Endothelial cell of umbilical vein (primary cell): ENCODE measurements around the gene RGS19. TPM values are rescaled to one million over a fixed set of nuclear protein-coding genes. Genes with fewer than 3 reads are reported as not detected.

ENCODE experiments used
- BruUV-seq: library from RNA; stranded (reverse); fragments of 400-500 nt; replicated peaks from 2 replicates; lab custom pipeline; 2021; lab: Mats Ljungman, UMichigan
- CTCF ChIA-PET: fragments of 300-600, 350-600 bp; sonication (Branson Sonifier 250); formaldehyde crosslinking; loops from one replicate; lab custom pipeline; 2021; ENCODE audit warnings: antibody characterized with exemption, inconsistent platforms; lab: Charles Lee
- POLR2A ChIA-PET: fragments of 300-600, 350-600 bp; sonication (Branson Sonifier 250); formaldehyde crosslinking; loops from one replicate; lab custom pipeline; 2021; ENCODE audit warnings: antibody characterized with exemption, inconsistent platforms; lab: Charles Lee
- DNase-seq: peaks from one replicate; pipeline ENCODE4 v3.0.0-alpha.2; 2011; ENCODE audit warnings: low read depth, low spot score
- FAIRE-seq: peaks from 2 replicates; lab custom pipeline; 2011; peaks lifted over from hg19 to GRCh38; lab: Jason Lieb, UNC
- H2AFZ ChIP-seq: 2 replicates; pipeline ENCODE4 v1.6.0; 2012; ENCODE audit warnings: low read depth, low read length, control low read depth, inconsistent platforms
- H3K27ac ChIP-seq: 2 replicates; pipeline ENCODE4 v1.5.1; 2011; ENCODE audit warnings: low read depth, mild to moderate bottlenecking, control low read depth, low read length, moderate library complexity; ENCODE audit not compliant: insufficient read depth
- H3K27me3 ChIP-seq, 2 experiments: 2 replicates each; pipeline versions ENCODE4 v1.6.0 to v1.6.1; 2011; ENCODE audit warnings: low read length in 2 of 2, mixed read lengths in 1 of 2; ENCODE audit not compliant: control insufficient read depth in 2 of 2, insufficient read depth in 2 of 2
- H3K36me3 ChIP-seq, 2 experiments: 2 replicates in 1 of 2; 3 replicates in 1 of 2; pipeline ENCODE4 v1.5.1; 2011; ENCODE audit warnings: low read length in 2 of 2, mild to moderate bottlenecking in 1 of 2, moderate library complexity in 1 of 2; ENCODE audit not compliant: control insufficient read depth in 2 of 2, insufficient read depth in 2 of 2; ENCODE audit errors: extremely low read depth in 1 of 2
- H3K4me1 ChIP-seq: 3 replicates; pipeline ENCODE4 v1.5.1; 2011; ENCODE audit warnings: mild to moderate bottlenecking, low read length; ENCODE audit not compliant: control insufficient read depth, insufficient read depth; ENCODE audit errors: extremely low read depth
- H3K4me2 ChIP-seq: 2 replicates; pipeline ENCODE4 v1.6.1; 2011; ENCODE audit warnings: low read length, control low read depth, mixed read lengths; ENCODE audit not compliant: insufficient read depth
- H3K4me3 ChIP-seq, 3 experiments: fragments of 200-600 bp in 1 of 3; sonication (generic), shearing (Covaris generic) in 1 of 3; replicated peaks in 1 of 3; 2 replicates each; pipeline ENCODE4 v1.5.1; 2011 to 2016; ENCODE audit warnings: control low read depth in 3 of 3, low read length in 3 of 3, mild to moderate bottlenecking in 2 of 3, inconsistent platforms in 1 of 3, low read depth in 1 of 3, moderate library complexity in 1 of 3; ENCODE audit not compliant: insufficient read depth in 1 of 3
- H3K79me2 ChIP-seq: 2 replicates; pipeline ENCODE4 v1.6.0; 2012; ENCODE audit warnings: low read length, inconsistent platforms; ENCODE audit not compliant: control insufficient read depth, insufficient read depth
- H3K9ac ChIP-seq: replicated peaks from 2 replicates; pipeline ENCODE3; 2011; ENCODE audit warnings: low read length, control low read depth; ENCODE audit not compliant: insufficient read depth; ENCODE audit errors: extremely low read depth
- H3K9me1 ChIP-seq: replicated peaks from 3 replicates; pipeline ENCODE4 v1.6.0; 2011; ENCODE audit warnings: mild to moderate bottlenecking, low read length; ENCODE audit not compliant: control insufficient read depth, insufficient read depth; ENCODE audit errors: extremely low read depth
- H3K9me3 ChIP-seq: replicated peaks from 2 replicates; pipeline ENCODE4 v1.5.1; 2012; ENCODE audit warnings: low read length, inconsistent platforms; ENCODE audit not compliant: control insufficient read depth, insufficient read depth
- H4K20me1 ChIP-seq: replicated peaks from 2 replicates; pipeline ENCODE3; 2011; ENCODE audit warnings: mild to moderate bottlenecking, low read length; ENCODE audit not compliant: control insufficient read depth, insufficient read depth; ENCODE audit errors: extremely low read depth
- JUN ChIP-seq: IDR thresholded peaks from 2 replicates; pipeline ENCODE4 v1.6.1; 2011; ENCODE audit warnings: borderline replicate concordance, low read depth; ENCODE audit not compliant: insufficient read length, insufficient read depth
- MYC ChIP-seq: IDR thresholded peaks from one replicate; pipeline ENCODE4 v1.6.1; 2011; ENCODE audit warnings: mild to moderate bottlenecking, low read depth, low read length
- POLR2A ChIP-seq: IDR thresholded peaks from 2 replicates; pipeline ENCODE4 v1.6.1; 2012; ENCODE audit warnings: low read depth, mild to moderate bottlenecking, control low read depth, low read length
- POLR2AphosphoS5 ChIP-seq: IDR thresholded peaks from 2 replicates; pipeline ENCODE4 v1.6.1; 2012; ENCODE audit warnings: low read depth, mild to moderate bottlenecking, control low read depth, low read length, moderate library complexity; ENCODE audit not compliant: insufficient read depth
- dilution Hi-C: fragments of 300-500 bp; cut with MboI; formaldehyde crosslinking; loops from one replicate; pipeline ENCODE4 v1.15.0; 2019; ENCODE audit warnings: low sequenced_read_pairs; ENCODE audit not compliant: extremely low pct_ligation_motif_present
- intact Hi-C: fragments of 100-400 bp; cut with micrococcal nuclease; formaldehyde crosslinking; loops from one replicate; pipeline ENCODE4 v1.10.0; 2022
- polyA plus RNA-seq, 4 experiments: library from polyadenylated mRNA; depleted of rRNA in 3 of 4; stranded (reverse) in 3 of 4; unstranded in 1 of 4; fragments of >200 nt; gene quantifications; 2 replicates each; pipeline versions ENCODE4 v1.2.1 to v1.2.3, GENCODE V29; 2011 to 2012; ENCODE audit warnings: missing spikeins in 1 of 4
- total RNA-seq: library from RNA; stranded (reverse); gene quantifications from 2 replicates; pipeline ENCODE4 v1.2.3, GENCODE V29; 2021

The RGS19 gene
- total and polyA plus RNA-seq, 2 donors (not counting 3 experiments of a cell fraction or from before 2014, with no cell fraction given) = 27.8 to 33.7 TPM

DNA sequence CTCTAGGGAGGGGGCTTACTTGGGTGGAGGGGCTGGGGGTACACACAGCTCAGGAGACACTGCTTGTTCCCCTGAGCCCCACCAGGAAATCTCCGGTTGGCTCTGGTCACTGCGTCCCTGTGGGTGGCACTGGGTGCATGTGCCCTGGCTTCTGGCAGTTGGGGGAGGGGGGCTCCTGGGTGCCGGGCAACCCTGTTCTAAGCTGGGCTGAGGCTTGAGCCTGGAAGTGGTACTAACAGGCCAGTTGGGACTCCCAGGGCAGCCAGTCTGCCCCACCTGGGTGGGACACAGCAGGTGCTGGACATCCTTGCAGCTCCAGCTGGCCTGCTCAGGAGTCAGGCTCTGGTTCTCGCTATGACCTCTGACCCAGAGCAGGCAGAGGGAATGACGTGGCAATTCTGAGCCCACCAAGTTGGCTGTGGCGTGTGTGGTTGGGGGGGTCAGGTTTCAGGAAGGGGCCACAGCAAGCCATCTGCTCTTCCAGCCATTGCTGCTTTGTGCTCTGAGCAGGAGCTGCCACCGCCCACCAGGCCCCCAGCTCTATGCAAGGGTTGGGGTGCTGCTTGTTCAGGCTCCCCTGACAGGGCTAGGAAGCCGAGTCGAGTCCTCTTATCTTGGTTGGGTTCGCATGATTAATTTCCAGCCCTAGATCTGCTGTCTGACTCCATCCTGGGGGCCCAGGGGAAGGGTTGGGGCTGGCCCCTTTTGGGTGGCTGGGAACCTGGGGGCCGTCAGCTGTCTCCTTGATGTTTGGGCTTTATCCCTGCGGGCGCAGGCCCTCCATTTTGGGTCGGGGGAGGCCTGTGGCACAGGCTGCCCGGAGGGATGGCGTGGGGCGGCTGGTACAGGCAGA is 42.7 kb downstream of the RGS19 start:
- peaks cover 0 to 13% of the 10 kb centered on the region in 2 experiments for H3K36me3 ChIP-seq
- H2AFZ ChIP-seq = no peak overlapping the region
- H3K4me1 ChIP-seq = peaks cover 31% of the 10 kb centered on the region
- H3K9me3 ChIP-seq = no peaks in the 10 kb centered on the region
- no peaks in the 10 kb centered on the region for H3K9me1 ChIP-seq
- H3K79me2 ChIP-seq = no peaks in the 10 kb centered on the region
- H3K4me2 ChIP-seq = no peak overlapping the region
- H4K20me1 ChIP-seq = no peaks in the 10 kb centered on the region
- H3K27me3 ChIP-seq = no peaks in the 10 kb centered on the region
- DNase-seq (no peak), FAIRE-seq (no peak)
- TF ChIP-seq MYC = no peak
- TF ChIP-seq POLR2A = peak; percentile 18
- H3K4me3 ChIP-seq = no peak overlapping the region
- intact Hi-C loops = no loop called here
- BruUV-seq = no TSS peak
- dilution Hi-C loops = no loop called here
- ChIA-PET POLR2A (no interaction called here), CTCF (interaction anchor here (0.8 to 7.5 kb wide), 2 partner anchors 19 to 56 kb away, joined by 4 to 412 read pairs; partner anchors contain the start of genes PRPF6, SOX18 and TCEA2)
- H3K27ac ChIP-seq = no peak overlapping the region
- H3K9ac ChIP-seq = no peak overlapping the region

DNA sequence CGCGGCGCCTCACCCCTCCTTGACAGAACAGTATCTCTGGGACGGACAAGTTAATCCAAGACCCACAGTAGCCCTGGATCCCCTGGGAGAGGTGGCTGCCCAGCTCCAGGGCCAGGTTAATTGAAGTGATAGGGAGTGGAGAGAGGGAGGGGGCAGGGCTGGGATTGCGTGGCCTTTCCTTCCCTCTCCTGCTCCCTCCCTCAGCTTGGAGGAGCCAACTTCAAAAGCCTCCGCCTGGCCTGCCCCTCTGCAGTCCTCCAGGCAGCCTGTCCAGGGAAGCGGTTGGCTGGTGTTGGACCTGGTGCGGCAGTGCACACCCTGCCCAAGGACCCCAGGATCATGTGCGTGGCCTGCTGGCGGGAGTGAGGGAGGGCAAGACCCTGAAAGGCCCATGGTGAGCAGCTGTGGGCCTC is 43.4 kb downstream of the RGS19 start, which contains the start of gene C20orf204:
Gene C20orf204 (plus strand): TSS at position 250 of the 413 bp plus-strand sequence. CDS start 142 bp downstream, at position 392.
- Histone ChIP-seq H4K20me1 (no peaks in the 10 kb centered on the region), H3K9ac (no peak within 1 kb of the TSS), H3K27me3 (no peaks in the 10 kb centered on the region), H3K79me2 (no peaks in the 10 kb centered on the region), H3K4me3 (no peak within 1 kb of the TSS), H3K4me1 (peaks cover 25% of the 10 kb centered on the region), H2AFZ (no peak within 1 kb of the TSS), H3K9me1 (no peaks in the 10 kb centered on the region), H3K36me3 (peaks cover 0 to 13% of the 10 kb centered on the region in 2 experiments), H3K4me2 (no peak within 1 kb of the TSS), H3K27ac (no peak within 1 kb of the TSS), H3K9me3 (no peaks in the 10 kb centered on the region)
- intact Hi-C loops = no loop called here
- ChIA-PET CTCF (interaction anchor here (7.5 kb wide), 1 partner anchor 20 kb away, joined by 412 read pairs; the partner anchor contains the start of genes SOX18 and TCEA2), POLR2A (no interaction called here)
- no TSS peak for BruUV-seq
- TF ChIP-seq JUN (no peak), POLR2AphosphoS5 (peak; percentile 1)
- FAIRE-seq (no peak), DNase-seq (no peak)
- dilution Hi-C loops = no loop called here
